A204.1 (cell line): ENCODE measurements around the gene ROCK1.
A peak's percentile ranks its signal among the peaks of the same experiment; 100 is the strongest.

Experiments used
- FAIRE-seq: peaks from 2 replicates; lab custom pipeline; 2012; peaks lifted over from hg19 to GRCh38; lab: Jason Lieb, UNC

The ROCK1 gene

DNA sequence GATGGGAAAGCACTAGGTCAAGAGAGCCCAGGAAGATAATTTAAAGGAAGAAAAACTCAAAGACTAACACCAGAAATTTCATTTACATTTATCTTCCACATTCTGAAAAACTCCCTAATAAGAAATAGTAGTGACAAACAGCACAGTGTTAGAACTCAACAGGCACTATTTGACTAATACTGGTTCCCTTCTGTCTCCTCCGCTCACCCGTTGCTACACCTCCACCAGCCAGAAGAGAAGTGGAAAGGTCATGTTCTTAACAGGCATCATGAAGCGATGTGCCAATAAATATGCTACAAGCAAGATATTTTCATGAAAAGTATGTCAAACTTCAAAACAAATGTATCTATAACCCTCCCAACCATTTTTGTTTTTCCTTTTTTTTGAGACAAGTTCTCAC is 5.7 kb downstream of the ROCK1 start:
- FAIRE-seq: no peak

DNA sequence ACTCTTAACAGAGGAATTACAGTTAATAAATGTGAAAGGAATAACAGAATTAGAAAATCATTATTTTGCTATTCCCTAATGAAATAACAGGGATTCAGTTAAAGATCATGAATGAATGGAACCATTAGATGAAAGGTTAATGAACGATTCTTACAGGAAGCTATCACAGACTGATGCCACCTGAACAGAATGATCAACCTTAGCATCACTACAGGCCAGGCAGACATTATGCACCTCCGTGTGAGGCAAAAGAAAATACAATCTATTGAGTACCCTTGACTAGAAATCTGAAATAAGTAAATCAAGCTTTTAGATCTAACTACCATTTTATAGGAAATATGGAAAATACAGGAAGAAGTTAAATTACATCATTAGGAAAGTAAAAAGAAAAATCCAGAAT is 10.4 kb downstream of the ROCK1 start:
- no peak for FAIRE-seq

GRCh38 chr18:21100678-21101077 is 10.9 kb downstream of the ROCK1 start:
- no peak for FAIRE-seq

DNA sequence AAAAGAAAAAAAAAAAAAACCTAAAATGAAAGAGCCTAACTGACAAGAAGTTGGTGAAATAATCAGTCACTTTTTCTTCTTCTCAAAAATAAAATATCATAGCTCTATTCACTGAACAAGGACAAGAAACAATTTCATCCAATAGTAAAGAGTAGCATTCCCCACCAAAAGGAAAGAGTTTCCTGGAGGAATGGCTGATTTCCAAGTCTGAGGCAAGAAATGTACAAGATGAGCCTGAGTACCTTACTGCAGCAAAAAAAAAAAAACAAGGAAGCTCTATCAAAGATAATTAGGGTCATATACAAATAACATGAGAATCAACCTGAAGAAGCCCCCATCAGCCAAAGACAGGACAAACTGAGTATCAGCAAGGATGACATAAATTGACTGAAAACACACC is 11.5 kb downstream of the ROCK1 start:
- no peak for FAIRE-seq

GRCh38 chr18:21099442-21099841 is 12.2 kb downstream of the ROCK1 start:
- FAIRE-seq: no peak

GRCh38 chr18:21096760-21097159 is 14.9 kb downstream of the ROCK1 start:
- FAIRE-seq: no peak

DNA sequence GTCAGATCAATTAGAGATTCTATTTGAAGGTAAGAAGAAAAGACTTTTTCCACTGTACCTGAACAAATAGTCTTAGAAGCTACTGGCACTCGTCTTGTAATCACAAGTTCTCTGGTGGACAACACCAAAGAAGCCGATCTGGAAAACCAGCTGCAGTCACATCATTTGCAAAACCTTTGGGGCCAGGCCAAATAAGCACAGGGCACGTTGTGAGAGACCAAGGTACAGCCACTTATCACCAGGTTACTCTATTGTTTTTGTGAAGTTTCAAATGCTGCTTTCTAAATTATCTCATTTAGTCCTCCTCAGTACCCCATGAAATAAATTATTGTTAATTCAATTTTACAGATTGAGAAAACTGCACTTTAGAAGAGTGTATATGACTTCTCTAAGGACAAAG is 18.5 kb downstream of the ROCK1 start:
- no peak for FAIRE-seq

- FAIRE-seq: no peak
Measured at GRCh38 chr18:21090680-21091079, 20.9 kb downstream of the ROCK1 start.

GRCh38 chr18:21085579-21086166 is 25.9 kb downstream of the ROCK1 start:
- FAIRE-seq: no peak

DNA sequence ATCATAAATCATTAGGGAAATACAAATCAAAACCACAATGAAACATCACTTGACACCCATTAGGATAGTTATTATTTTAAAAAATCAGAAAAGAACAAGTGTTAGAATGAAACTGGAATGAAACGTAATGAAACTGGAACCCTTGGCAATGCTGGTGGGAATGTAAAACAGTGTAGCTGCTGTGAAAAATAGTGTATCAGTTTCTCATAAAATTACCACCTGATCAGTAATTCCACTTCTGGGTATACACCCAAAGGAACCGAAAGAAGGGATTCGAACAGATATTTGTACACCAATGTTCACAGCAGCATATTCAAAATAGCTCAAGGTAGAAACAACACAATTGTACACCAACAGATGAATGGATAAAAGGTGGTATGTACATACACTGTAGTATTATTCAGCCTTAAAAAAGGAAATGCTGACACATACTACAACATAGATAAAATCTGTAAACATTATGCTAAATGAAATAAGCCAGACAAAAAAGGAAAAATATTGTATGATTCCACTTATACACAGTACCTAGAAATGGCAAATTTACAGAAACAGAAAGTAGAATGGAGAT is 27.0 kb downstream of the ROCK1 start:
- FAIRE-seq: no peak

GRCh38 chr18:21083017-21083416 is 28.6 kb downstream of the ROCK1 start:
- no peak for FAIRE-seq

DNA sequence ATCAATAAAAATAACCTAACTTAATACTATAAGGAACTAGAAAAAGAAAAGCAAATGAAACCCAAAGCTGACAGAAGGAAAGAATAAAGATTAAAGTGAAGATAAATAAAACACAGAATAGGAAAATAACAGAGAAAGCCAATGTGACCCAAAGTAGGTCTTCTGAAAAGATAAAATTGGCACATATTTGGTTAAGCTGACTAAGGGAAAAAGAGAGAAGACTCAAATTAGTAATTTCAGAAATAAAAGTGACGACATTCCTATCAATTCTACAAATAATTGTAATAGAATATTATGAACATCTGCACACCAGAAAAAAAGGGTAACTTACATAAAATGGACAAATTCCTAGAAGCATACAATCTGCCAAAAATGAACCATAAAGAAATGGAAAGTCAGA is 30.2 kb downstream of the ROCK1 start:
- no peak for FAIRE-seq

- FAIRE-seq: peak; percentile 68
Measured at GRCh38 chr18:21080576-21080975, 31.0 kb downstream of the ROCK1 start.

DNA sequence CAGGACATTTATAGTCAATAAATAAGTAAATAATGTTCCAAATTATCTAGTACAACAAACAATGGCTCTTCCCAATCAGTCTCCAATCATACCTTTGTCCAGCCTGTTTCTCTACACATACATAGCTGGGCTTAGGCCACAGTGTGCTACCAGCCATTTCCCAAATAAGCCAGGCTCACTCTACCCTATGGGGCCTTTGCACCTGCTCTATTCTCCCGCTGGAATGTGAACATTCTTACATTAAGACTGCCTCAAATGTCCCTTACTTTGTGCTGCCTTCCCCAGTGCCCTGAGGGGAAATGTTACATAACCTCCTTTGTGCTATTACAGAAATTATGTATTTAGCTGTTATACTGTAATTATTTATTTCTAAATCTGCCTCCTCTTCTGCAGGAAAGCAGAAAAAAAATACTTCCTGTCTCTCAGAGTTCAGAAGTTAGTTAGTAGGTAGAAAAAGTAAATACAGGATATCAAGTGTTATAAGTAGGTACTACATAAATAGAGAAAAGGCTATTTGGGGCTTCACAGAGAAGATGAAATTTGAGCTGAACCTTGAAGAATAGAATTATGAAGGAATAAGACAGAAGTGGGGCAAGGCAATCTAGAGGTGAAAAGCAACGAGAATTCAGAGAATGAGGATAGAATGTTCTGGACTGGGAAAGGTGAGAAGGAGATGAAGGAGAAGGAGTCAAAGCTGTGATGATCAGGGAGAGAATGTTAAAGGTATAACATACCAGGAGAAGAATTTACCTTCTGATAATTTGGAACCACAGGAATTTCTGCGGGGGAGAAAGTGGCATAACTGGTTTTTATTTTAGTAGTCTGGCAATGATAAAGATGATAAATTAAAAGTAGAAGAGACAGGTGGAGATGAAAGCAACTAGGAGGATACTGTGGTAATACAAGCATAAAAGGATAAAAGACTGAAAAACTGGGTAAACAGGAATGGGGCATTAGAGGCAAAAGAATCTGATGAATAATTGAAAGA is 37.0 kb downstream of the ROCK1 start:
- FAIRE-seq: no peak

DNA sequence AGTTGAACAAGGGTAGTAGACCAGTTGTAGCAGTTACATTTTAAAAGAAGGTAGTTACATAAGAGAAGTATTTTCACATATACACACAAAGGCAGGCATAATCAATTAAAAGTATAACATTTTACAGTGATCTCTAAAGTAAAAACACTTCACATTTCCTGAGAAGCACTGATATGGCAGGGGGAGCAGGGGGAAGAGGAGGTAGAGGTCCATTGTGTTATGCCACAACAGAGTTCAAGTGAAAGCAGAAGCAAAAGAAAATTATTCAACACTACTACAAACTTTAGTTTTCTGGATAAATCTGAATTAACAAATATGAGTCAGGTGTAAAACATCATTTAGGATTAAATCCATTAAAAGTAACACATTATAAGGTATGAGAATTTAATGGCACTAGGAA is 38.4 kb downstream of the ROCK1 start:
- no peak for FAIRE-seq

DNA sequence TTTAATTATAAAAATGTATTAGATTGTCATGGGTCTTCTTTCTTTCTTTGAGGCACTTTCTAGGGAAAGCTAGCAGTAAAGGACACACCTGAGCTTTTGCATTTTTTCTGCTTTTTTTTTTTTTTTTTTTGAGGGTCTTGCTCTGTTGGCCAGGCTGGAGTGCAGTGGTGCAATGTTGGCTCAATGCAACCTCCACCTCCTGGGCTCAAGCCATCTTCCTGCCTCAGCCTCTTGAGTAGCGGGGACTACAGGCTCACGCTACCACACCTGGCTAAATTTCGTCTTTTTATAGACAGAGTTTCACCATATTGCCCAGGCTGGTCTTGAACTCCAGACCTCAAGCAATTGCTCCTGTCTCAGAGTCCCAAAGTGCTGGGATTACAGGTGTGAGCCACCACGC is 40.5 kb downstream of the ROCK1 start:
- FAIRE-seq: no peak

DNA sequence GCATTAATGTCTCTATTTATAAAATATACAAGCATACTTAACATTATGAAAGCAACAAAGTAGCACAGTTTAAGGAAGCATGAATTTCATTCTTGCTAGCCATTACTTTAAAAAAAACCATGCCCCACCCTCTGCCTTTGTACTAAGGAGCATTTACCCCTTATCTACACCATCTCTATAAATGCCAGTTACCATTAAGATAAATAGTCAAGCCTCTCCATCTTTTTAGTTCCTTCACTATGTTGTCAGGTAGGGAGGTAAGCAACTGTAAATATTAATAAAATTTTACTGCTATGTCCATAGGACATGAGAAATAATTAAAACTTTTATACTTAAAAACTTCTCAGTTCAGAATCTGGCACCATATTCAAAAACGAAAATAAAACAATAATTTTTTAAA is 42.1 kb downstream of the ROCK1 start:
- FAIRE-seq: no peak

- no peak for FAIRE-seq
Measured at GRCh38 chr18:21064347-21064746, 47.3 kb downstream of the ROCK1 start.

DNA sequence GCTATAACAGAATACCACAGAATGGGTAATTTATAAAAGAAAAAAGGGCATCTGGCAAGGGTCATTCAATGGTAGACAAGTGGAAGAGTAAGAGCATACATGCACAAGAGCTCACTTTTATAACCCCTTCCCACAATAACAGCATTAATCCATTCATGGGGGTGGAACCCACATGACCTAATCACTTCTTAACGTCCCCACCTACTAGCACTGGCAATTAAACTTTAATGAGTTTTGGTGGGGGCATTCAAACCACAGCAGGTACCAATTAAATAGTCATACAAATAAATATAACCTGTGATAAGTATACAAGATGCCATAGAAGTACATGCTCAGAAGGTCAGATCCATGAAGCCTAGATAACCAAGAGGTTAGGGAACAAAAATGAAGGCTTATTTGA is 48.6 kb downstream of the ROCK1 start:
- FAIRE-seq: no peak

GRCh38 chr18:21057112-21057511 is 54.5 kb downstream of the ROCK1 start:
- FAIRE-seq: no peak

GRCh38 chr18:21056545-21056944 is 55.1 kb downstream of the ROCK1 start:
- no peak for FAIRE-seq

DNA sequence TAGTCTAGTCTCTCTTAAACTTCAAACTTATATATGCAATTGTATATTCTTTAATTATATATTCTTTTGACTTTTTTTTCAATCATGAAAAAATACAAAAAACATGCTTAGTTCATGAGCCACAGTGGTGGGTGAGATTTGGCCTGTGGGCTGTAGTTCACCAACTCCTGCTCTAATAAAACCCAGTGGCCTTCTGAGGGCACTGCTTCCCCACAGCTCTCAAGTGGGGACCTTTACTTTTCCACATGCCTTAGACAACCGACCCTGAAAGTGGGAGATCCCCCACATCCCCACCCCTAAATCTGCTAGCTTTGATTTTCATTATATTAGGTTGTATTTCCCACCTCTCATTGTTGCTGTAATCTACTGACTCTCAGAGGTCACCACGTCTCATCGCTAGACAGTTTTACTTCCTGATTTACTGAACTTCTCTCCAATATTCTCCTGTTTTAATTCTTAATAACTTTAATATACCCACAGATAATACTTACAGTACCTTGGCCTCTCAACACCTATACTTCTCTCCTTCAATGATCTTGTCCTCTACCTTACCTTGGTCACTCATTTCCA is 57.3 kb downstream of the ROCK1 start:
- FAIRE-seq: no peak

DNA sequence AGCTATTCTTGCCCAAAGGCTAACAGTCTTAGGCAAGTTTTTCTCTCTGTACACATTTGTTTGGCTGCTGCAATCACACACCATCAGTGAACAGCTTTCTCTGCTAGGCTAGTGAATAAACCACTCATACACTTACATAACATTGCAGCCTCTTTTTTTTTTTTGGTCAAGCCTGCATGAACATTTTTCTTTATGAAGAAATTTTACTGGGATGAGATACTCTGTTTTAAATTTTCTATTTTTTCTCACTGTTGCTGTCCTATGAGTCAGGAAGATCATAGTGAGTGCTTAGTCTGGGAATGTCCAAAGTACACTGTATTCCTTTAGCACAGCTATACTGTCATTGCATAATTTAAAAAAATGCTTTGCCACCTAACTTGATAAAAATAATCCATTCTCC is 58.5 kb downstream of the ROCK1 start:
- no peak for FAIRE-seq
